ENCODE results near the gene HOXA13.

The HOXA13 gene

GRCh38 chr7:27161214-27161720, 38.6 kb downstream of the HOXA13 start (continued):
- TF ChIP-seq CTCF (tag by site-specific recombination; IDR thresholded peaks at IDR 0.05) (no peak), ZNF639 (tag by site-specific recombination; IDR thresholded peaks at IDR 0.05) (0 out of 2 replicates have a peak, but pooled peaks have one; percentile 9), ZEB2 (tag by site-specific recombination; IDR thresholded peaks at IDR 0.05) (peak; percentile 73), ZNF610 (tag by site-specific recombination; IDR thresholded peaks at IDR 0.05; ENCODE audit: borderline replicate concordance) (no peak), KLF16 (tag by site-specific recombination; IDR thresholded peaks at IDR 0.05) (0 out of 2 replicates have a peak, but pooled peaks have one; percentile 30), ZNF561 (tag by site-specific recombination; IDR thresholded peaks at IDR 0.05; ENCODE audit: borderline replicate concordance) (peak; percentile 28; the same call in 1 of the 2 replicates), KLF8 (tag by site-specific recombination; IDR thresholded peaks at IDR 0.05) (peak; percentile 92), ZNF366 (tag by site-specific recombination; conservative IDR thresholded peaks at IDR 0.05) (0 out of 2 replicates have a peak, but pooled peaks have one; percentile 29), ZFHX2 (tag by site-specific recombination; conservative IDR thresholded peaks at IDR 0.05) (peak; percentile 78), MYNN (tag by site-specific recombination; IDR thresholded peaks at IDR 0.05; ENCODE audit: borderline replicate concordance) (no peak), ZBTB8A (tag by site-specific recombination; IDR thresholded peaks at IDR 0.05) (no peak), ZNF24 (tag by site-specific recombination; IDR thresholded peaks at IDR 0.05) (peak; percentile 84), ZNF341 (tag by site-specific recombination; IDR thresholded peaks at IDR 0.05; ENCODE audit: low read depth) (peak; percentile 42; the same call in 1 of the 2 replicates), SALL2 (tag by site-specific recombination; IDR thresholded peaks at IDR 0.05; ENCODE audit: borderline replicate concordance) (no peak), ZNF514 (tag by site-specific recombination; IDR thresholded peaks at IDR 0.05) (no peak), ZNF433 (tag by site-specific recombination; IDR thresholded peaks at IDR 0.05; ENCODE audit: low read depth) (no peak), ZNF843 (tag by site-specific recombination; IDR thresholded peaks at IDR 0.05) (peak; percentile 51), KLF10 (tag by site-specific recombination; IDR thresholded peaks at IDR 0.05) (no peak), BCL11B (tag by site-specific recombination; IDR thresholded peaks at IDR 0.05; ENCODE audit: low read depth) (0 out of 2 replicates have a peak, but pooled peaks have one; percentile 43), ZBTB17 (tag by site-specific recombination; IDR thresholded peaks at IDR 0.05) (peak; percentile 3; the same call in 1 of the 2 replicates)
- TF ChIP-seq, protein P1, sequence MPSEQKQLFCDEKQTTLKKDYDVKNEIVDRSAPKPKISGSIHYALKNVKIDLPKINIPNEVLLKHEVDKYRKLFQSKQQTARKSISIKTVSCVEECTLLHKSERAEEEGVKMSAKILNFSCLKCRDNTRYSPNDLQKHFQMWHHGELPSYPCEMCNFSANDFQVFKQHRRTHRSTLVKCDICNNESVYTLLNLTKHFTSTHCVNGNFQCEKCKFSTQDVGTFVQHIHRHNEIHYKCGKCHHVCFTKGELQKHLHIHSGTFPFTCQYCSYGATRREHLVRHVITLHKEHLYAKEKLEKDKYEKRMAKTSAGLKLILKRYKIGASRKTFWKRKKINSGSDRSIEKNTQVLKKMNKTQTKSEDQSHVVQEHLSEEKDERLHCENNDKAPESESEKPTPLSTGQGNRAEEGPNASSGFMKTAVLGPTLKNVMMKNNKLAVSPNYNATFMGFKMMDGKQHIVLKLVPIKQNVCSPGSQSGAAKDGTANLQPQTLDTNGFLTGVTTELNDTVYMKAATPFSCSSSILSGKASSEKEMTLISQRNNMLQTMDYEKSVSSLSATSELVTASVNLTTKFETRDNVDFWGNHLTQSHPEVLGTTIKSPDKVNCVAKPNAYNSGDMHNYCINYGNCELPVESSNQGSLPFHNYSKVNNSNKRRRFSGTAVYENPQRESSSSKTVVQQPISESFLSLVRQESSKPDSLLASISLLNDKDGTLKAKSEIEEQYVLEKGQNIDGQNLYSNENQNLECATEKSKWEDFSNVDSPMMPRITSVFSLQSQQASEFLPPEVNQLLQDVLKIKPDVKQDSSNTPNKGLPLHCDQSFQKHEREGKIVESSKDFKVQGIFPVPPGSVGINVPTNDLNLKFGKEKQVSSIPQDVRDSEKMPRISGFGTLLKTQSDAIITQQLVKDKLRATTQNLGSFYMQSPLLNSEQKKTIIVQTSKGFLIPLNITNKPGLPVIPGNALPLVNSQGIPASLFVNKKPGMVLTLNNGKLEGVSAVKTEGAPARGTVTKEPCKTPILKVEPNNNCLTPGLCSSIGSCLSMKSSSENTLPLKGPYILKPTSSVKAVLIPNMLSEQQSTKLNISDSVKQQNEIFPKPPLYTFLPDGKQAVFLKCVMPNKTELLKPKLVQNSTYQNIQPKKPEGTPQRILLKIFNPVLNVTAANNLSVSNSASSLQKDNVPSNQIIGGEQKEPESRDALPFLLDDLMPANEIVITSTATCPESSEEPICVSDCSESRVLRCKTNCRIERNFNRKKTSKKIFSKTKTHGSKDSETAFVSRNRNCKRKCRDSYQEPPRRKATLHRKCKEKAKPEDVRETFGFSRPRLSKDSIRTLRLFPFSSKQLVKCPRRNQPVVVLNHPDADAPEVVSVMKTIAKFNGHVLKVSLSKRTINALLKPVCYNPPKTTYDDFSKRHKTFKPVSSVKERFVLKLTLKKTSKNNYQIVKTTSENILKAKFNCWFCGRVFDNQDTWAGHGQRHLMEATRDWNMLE (tag by site-specific recombination; conservative IDR thresholded peaks at IDR 0.05; ENCODE audit: low read depth), result 0 out of 2 replicates have a peak, but pooled peaks have one; percentile 18
- TF ChIP-seq, protein P2, sequence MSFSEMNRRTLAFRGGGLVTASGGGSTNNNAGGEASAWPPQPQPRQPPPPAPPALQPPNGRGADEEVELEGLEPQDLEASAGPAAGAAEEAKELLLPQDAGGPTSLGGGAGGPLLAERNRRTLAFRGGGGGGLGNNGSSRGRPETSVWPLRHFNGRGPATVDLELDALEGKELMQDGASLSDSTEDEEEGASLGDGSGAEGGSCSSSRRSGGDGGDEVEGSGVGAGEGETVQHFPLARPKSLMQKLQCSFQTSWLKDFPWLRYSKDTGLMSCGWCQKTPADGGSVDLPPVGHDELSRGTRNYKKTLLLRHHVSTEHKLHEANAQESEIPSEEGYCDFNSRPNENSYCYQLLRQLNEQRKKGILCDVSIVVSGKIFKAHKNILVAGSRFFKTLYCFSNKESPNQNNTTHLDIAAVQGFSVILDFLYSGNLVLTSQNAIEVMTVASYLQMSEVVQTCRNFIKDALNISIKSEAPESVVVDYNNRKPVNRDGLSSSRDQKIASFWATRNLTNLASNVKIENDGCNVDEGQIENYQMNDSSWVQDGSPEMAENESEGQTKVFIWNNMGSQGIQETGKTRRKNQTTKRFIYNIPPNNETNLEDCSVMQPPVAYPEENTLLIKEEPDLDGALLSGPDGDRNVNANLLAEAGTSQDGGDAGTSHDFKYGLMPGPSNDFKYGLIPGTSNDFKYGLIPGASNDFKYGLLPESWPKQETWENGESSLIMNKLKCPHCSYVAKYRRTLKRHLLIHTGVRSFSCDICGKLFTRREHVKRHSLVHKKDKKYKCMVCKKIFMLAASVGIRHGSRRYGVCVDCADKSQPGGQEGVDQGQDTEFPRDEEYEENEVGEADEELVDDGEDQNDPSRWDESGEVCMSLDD (tag by site-specific recombination; IDR thresholded peaks at IDR 0.05), result peak; percentile 95
- TF ChIP-seq, protein P3, sequence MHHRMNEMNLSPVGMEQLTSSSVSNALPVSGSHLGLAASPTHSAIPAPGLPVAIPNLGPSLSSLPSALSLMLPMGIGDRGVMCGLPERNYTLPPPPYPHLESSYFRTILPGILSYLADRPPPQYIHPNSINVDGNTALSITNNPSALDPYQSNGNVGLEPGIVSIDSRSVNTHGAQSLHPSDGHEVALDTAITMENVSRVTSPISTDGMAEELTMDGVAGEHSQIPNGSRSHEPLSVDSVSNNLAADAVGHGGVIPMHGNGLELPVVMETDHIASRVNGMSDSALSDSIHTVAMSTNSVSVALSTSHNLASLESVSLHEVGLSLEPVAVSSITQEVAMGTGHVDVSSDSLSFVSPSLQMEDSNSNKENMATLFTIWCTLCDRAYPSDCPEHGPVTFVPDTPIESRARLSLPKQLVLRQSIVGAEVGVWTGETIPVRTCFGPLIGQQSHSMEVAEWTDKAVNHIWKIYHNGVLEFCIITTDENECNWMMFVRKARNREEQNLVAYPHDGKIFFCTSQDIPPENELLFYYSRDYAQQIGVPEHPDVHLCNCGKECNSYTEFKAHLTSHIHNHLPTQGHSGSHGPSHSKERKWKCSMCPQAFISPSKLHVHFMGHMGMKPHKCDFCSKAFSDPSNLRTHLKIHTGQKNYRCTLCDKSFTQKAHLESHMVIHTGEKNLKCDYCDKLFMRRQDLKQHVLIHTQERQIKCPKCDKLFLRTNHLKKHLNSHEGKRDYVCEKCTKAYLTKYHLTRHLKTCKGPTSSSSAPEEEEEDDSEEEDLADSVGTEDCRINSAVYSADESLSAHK (tag by site-specific recombination; IDR thresholded peaks at IDR 0.05), result peak; percentile 59
- TF ChIP-seq, protein P4, sequence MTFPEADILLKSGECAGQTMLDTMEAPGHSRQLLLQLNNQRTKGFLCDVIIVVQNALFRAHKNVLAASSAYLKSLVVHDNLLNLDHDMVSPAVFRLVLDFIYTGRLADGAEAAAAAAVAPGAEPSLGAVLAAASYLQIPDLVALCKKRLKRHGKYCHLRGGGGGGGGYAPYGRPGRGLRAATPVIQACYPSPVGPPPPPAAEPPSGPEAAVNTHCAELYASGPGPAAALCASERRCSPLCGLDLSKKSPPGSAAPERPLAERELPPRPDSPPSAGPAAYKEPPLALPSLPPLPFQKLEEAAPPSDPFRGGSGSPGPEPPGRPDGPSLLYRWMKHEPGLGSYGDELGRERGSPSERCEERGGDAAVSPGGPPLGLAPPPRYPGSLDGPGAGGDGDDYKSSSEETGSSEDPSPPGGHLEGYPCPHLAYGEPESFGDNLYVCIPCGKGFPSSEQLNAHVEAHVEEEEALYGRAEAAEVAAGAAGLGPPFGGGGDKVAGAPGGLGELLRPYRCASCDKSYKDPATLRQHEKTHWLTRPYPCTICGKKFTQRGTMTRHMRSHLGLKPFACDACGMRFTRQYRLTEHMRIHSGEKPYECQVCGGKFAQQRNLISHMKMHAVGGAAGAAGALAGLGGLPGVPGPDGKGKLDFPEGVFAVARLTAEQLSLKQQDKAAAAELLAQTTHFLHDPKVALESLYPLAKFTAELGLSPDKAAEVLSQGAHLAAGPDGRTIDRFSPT (tag by site-specific recombination; IDR thresholded peaks at IDR 0.05), result no peak
